GM18505 (cell line): Measurements from ENCODE around the gene POGLUT2.
A peak's percentile ranks its signal among the peaks of the same experiment; 100 is the strongest.

Source experiments
- ATAC-seq: cut with Tn5 transposase; IDR thresholded peaks from one replicate; pipeline ENCODE4 v1.9.1; 2021; ENCODE audit not compliant: unreplicated experiment
- POLR2A ChIP-seq: IDR thresholded peaks from 4 replicates; pipeline ENCODE4 v1.6.1; 2011; ENCODE audit warnings: borderline replicate concordance; ENCODE audit not compliant: insufficient read depth, insufficient read length; ENCODE audit errors: extremely low read depth

Gene POGLUT2

GRCh38 chr13:102798581-102799425, at the start of gene POGLUT2, which contains the start of gene BIVM:
POGLUT2 (minus strand) TSS chr13:102798976; CDS start chr13:102798670, 306 bp downstream.
BIVM (plus strand) TSS chr13:102799119; CDS start chr13:102807268, 8,149 bp downstream.
- TF ChIP-seq POLR2A, result peak; percentile 58
- peak; percentile 80 for ATAC-seq

GRCh38 chr13:102847272-102848234, 48.8 kb upstream of the POGLUT2 start:
- no peak for TF ChIP-seq POLR2A
- no peak for ATAC-seq

- ATAC-seq, result peak; percentile 34
- TF ChIP-seq POLR2A, result no peak
These were observed 47.7 kb upstream of the POGLUT2 start for GRCh38 chr13:102846261-102847015.

- TF ChIP-seq POLR2A, result peak; percentile 86
- peak; percentile 86 for ATAC-seq
These were observed 47.0 kb upstream of the POGLUT2 start, which contains the start of gene ERCC5 for GRCh38 chr13:102845630-102846260. ERCC5 (plus strand) TSS chr13:102846032; CDS start chr13:102846267, 235 bp downstream.

GRCh38 chr13:102845289-102845629, 46.5 kb upstream of the POGLUT2 start:
- ATAC-seq, result peak; percentile 13
- TF ChIP-seq POLR2A, result no peak

GRCh38 chr13:102839462-102839861, 40.7 kb upstream of the POGLUT2 start:
- TF ChIP-seq POLR2A, result no peak
- ATAC-seq, result no peak

DNA sequence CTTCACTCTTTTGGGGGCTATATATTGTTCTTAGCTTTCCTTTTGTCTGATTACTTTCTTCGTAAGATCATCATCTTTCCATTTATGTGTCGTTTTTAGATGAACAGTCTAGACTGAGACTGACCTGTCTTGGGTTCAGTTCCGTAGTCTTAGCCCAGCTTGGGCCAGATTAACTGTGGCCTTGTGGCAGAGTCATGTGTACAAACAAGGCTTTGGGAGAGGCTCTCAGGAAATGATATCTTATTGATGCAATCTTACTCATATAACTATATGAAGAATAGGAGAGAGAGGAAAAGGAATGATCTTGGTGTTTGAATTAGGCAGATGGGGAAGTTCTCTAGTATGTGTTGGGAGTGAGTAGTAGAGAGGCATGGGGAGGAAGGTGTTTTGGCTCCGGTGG, 40.2 kb upstream of the POGLUT2 start:
- TF ChIP-seq POLR2A, result no peak
- no peak for ATAC-seq

DNA sequence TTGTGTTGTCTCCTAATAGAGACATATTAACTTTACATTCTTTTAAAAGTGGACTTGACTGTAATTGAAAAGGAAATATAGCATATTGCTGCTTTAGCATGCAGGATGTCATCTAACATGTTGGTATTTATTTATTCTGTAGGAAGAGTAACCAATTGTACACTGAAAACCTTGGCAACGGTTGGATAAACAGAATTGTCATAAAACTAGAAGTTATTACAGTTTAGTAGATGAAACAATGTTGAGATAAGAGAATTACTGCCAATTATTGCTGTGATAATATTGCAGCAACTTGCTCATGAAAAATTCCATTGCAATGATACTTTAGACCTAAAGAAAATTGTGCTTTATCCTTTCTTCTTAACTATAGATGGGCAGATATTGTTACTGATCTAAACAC, 39.5 kb upstream of the POGLUT2 start:
- no peak for TF ChIP-seq POLR2A
- no peak for ATAC-seq

DNA sequence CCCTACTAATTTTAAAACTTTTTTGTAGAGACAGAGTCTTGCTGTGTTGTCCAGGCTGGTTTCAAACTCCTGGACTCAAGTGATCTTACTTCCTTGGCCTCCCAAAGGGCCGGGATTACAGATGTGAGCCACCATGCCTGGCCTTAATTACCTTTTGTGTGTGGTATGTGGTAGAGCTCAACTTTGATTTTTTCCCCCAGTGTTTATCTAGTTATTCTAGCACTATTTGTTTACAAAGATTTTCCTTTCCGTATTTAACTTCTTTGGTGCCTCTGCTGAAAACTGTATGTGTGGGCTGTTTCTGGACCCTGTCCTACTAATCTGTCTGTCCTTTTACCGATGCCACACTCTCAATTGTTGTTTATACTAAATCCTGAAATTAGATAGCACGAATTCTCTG, 37.7 kb upstream of the POGLUT2 start:
- no peak for TF ChIP-seq POLR2A

GRCh38 chr13:102830646-102831045, 31.9 kb upstream of the POGLUT2 start:
- TF ChIP-seq POLR2A, result no peak
- no peak for ATAC-seq

More for the DNA sequence above, 37.7 kb upstream of the POGLUT2 start:
- no peak for ATAC-seq

- ATAC-seq, result no peak
These were observed 27.3 kb upstream of the POGLUT2 start for GRCh38 chr13:102825921-102826706.

More at GRCh38 chr13:102825921-102826706, 27.3 kb upstream of the POGLUT2 start:
- TF ChIP-seq POLR2A, result no peak
